Activated T-cell treated with anti-CD3 and anti-CD28 coated beads, Interleukin-2, amount 50 U/mL, for 24 hours (primary cell): ENCODE measurements around the gene ITPRIP.

ENCODE experiments used
- DNase-seq: peaks from one replicate; pipeline ENCODE4 v3.0.0-alpha.2; 2020
- H3K27ac Mint-ChIP-seq: 2 replicates; pipeline ENCODE4 v1.8.0; 2020; ENCODE audit warnings: mild to moderate bottlenecking, mixed read lengths
- H3K27me3 Mint-ChIP-seq: 2 replicates; pipeline ENCODE4 v1.8.0; 2020; ENCODE audit warnings: mixed read lengths
- H3K36me3 Mint-ChIP-seq: 2 replicates; pipeline ENCODE4 v1.8.0; 2020; ENCODE audit warnings: low read depth, mixed read lengths
- H3K4me1 Mint-ChIP-seq: 2 replicates; pipeline ENCODE4 v1.8.0; 2020; ENCODE audit warnings: low read depth, mixed read lengths
- H3K4me3 Mint-ChIP-seq: 2 replicates; pipeline ENCODE4 v1.8.0; 2020; ENCODE audit warnings: mild to moderate bottlenecking, moderate library complexity, mixed read lengths
- H3K9me3 Mint-ChIP-seq: 2 replicates; pipeline ENCODE4 v1.8.0; 2020; ENCODE audit warnings: mixed read lengths

The ITPRIP gene

DNA sequence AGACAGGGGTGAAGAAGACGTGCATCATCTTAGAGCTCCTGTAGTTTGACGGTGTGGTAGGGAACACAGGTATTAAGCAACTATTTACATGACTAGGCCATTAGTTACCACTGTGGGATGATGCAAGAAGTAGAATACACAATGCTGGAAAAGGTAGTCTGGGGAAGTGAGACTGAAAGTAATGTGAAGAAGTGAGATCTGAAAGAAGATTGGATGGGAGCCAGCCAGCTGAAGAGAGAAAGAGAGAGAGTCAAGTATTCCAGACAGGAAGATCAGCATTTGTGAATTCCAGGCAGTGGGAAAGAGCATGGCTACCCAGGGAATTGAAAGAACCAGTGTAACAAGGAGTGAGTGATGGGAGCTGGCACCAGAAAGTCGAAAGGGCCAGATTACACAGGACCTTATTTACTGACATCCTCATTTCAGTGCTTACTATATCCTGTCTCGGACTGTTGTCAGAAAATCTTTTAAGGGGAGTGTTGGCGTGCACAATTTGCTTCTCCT is 11.4 kb upstream of the ITPRIP start:
- Mint-ChIP-seq H3K27me3 (no peaks in the 10 kb centered on the region), H3K4me1 (peaks cover 12% of the 10 kb centered on the region), H3K36me3 (no peaks in the 10 kb centered on the region), H3K27ac (no peak overlapping the region), H3K9me3 (no peaks in the 10 kb centered on the region), H3K4me3 (no peak overlapping the region)
- DNase-seq = no peak

GRCh38 chr10:104348601-104349000 is 10.3 kb upstream of the ITPRIP start:
- Mint-ChIP-seq H3K27me3 (no peaks in the 10 kb centered on the region), H3K4me1 (peaks cover 12% of the 10 kb centered on the region), H3K9me3 (no peaks in the 10 kb centered on the region), H3K4me3 (no peak overlapping the region), H3K36me3 (no peaks in the 10 kb centered on the region), H3K27ac (no peak overlapping the region)
- DNase-seq = no peak

- Mint-ChIP-seq H3K4me3 (no peak overlapping the region), H3K27me3 (no peaks in the 10 kb centered on the region), H3K4me1 (peaks cover 12% of the 10 kb centered on the region), H3K9me3 (no peaks in the 10 kb centered on the region), H3K27ac (no peak overlapping the region), H3K36me3 (no peaks in the 10 kb centered on the region)
- no peak for DNase-seq
Observed at GRCh38 chr10:104347295-104348045, 9.2 kb upstream of the ITPRIP start.

DNA sequence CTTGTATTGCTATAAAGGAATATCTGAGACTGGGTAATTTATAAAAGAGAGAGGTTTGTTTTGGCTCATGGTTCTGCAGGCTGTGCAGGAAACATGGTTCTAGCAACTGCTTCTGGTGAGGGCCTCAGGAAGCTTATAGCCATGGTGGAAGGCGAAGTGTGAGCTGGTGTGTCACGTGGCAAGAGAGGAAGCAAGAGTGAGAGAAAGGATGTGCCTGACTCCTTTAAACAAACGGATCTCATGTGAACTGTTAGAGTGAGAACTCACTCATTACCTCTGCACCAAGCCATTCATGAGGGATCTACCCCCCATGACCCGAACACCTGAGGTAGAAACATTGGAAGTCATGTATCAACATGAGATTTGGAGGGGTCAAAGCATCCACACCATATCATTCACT is 7.7 kb upstream of the ITPRIP start:
- DNase-seq = no peak
- H3K4me1 Mint-ChIP-seq = peaks cover 12% of the 10 kb centered on the region
- H3K27ac Mint-ChIP-seq = peak overlapping the region; percentile 61
- H3K4me3 Mint-ChIP-seq = no peak overlapping the region
- H3K36me3 Mint-ChIP-seq = no peaks in the 10 kb centered on the region
- no peaks in the 10 kb centered on the region for H3K9me3 Mint-ChIP-seq
- no peaks in the 10 kb centered on the region for H3K27me3 Mint-ChIP-seq

GRCh38 chr10:104345515-104345914 is 7.2 kb upstream of the ITPRIP start:
- H3K27me3 Mint-ChIP-seq = no peaks in the 10 kb centered on the region
- peaks cover 12% of the 10 kb centered on the region for H3K4me1 Mint-ChIP-seq
- no peak for DNase-seq
- no peaks in the 10 kb centered on the region for H3K9me3 Mint-ChIP-seq
- no peak overlapping the region for H3K4me3 Mint-ChIP-seq
- H3K27ac Mint-ChIP-seq = no peak overlapping the region
- H3K36me3 Mint-ChIP-seq = no peaks in the 10 kb centered on the region

GRCh38 chr10:104344219-104344618 is 6.0 kb upstream of the ITPRIP start:
- Mint-ChIP-seq H3K4me3 (no peak overlapping the region), H3K4me1 (peaks cover 23% of the 10 kb centered on the region), H3K27ac (no peak overlapping the region), H3K27me3 (no peaks in the 10 kb centered on the region), H3K9me3 (no peaks in the 10 kb centered on the region), H3K36me3 (no peaks in the 10 kb centered on the region)
- no peak for DNase-seq

- Mint-ChIP-seq H3K27ac (no peak overlapping the region), H3K4me3 (no peak overlapping the region), H3K27me3 (no peaks in the 10 kb centered on the region), H3K9me3 (no peaks in the 10 kb centered on the region), H3K36me3 (peaks cover 4% of the 10 kb centered on the region), H3K4me1 (peaks cover 26% of the 10 kb centered on the region)
- DNase-seq = no peak
Observed at GRCh38 chr10:104342941-104343411, 4.7 kb upstream of the ITPRIP start.

GRCh38 chr10:104340641-104341040 is 2.4 kb upstream of the ITPRIP start:
- DNase-seq = no peak
- H3K27ac Mint-ChIP-seq = no peak overlapping the region
- no peaks in the 10 kb centered on the region for H3K9me3 Mint-ChIP-seq
- H3K4me1 Mint-ChIP-seq = peaks cover 28% of the 10 kb centered on the region
- no peaks in the 10 kb centered on the region for H3K27me3 Mint-ChIP-seq
- H3K4me3 Mint-ChIP-seq = no peak overlapping the region
- H3K36me3 Mint-ChIP-seq = peaks cover 16% of the 10 kb centered on the region

DNA sequence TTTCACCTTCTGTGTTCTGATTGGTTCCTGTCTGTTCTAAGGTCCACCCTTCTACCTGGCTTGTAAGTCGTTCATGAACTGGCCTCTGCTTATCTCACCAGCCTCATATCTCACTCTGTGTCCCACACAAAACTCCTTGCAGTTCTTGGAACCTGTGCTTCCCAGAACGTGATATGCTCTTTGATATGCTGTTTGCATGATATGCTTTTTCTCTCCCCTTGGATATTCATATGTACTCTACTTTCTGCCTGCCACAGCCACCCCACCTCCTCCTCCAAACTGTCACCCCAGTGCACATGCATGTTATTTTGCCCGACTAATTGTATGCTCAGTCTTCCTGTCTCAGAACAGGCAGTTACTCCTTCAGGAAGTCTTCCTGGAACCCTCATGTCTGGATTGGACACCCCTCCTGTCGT is 1.9 kb upstream of the ITPRIP start:
- H3K27ac Mint-ChIP-seq = peak overlapping the region; percentile 65
- H3K9me3 Mint-ChIP-seq = no peaks in the 10 kb centered on the region
- peak overlapping the region; percentile 87 for H3K4me3 Mint-ChIP-seq
- H3K27me3 Mint-ChIP-seq = no peaks in the 10 kb centered on the region
- DNase-seq = no peak
- peaks cover 21% of the 10 kb centered on the region for H3K36me3 Mint-ChIP-seq
- H3K4me1 Mint-ChIP-seq = peaks cover 30% of the 10 kb centered on the region

- Mint-ChIP-seq H3K4me3 (peak overlapping the region; percentile 87), H3K4me1 (peaks cover 35% of the 10 kb centered on the region), H3K9me3 (no peaks in the 10 kb centered on the region), H3K27ac (peak overlapping the region; percentile 99), H3K27me3 (no peaks in the 10 kb centered on the region), H3K36me3 (peaks cover 26% of the 10 kb centered on the region)
- DNase-seq = no peak
Observed at GRCh38 chr10:104339469-104340110, 1.3 kb upstream of the ITPRIP start.

GRCh38 chr10:104337521-104337984 is 712 bp downstream of the ITPRIP start:
- peaks cover 41% of the 10 kb centered on the region for H3K36me3 Mint-ChIP-seq
- no peaks in the 10 kb centered on the region for H3K27me3 Mint-ChIP-seq
- peaks cover 56% of the 10 kb centered on the region for H3K4me1 Mint-ChIP-seq
- H3K9me3 Mint-ChIP-seq = no peaks in the 10 kb centered on the region
- H3K4me3 Mint-ChIP-seq = peak overlapping the region; percentile 87
- H3K27ac Mint-ChIP-seq = peak overlapping the region; percentile 99
- no peak for DNase-seq

DNA sequence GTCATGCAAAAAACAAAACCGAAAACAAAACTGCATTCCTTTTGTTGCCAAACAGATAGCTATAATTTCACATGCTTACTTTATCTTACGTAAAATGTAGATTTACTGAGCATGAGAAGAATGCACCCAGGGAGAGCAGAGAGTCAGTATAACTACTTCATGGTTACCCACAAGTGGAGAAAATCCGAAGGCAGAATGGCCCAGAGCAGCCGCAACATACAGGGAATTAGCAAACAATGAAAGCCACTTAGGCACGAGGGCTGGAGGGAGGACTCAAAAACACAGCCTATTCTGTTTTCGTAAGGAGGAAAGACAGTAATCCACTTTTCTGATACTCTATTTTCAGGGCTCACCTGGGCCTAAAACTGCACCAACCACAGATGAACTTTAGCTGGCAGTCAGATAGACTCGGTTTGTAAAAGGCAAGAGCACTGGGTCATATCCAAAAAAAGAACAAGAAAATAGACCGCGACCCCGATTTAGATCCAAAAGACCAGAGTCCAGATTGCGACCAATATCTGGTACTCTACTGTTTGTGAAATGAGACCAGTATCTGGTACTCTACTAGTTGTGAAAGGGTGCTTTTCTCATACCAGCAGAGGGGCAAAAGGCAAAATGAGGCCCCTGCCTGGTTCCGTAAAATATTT is 1.3 kb downstream of the ITPRIP start:
- peak overlapping the region; percentile 99 for H3K27ac Mint-ChIP-seq
- peaks cover 42% of the 10 kb centered on the region for H3K36me3 Mint-ChIP-seq
- H3K9me3 Mint-ChIP-seq = no peaks in the 10 kb centered on the region
- DNase-seq = no peak
- H3K4me3 Mint-ChIP-seq = peak overlapping the region; percentile 87
- H3K27me3 Mint-ChIP-seq = no peaks in the 10 kb centered on the region
- peaks cover 62% of the 10 kb centered on the region for H3K4me1 Mint-ChIP-seq

- Mint-ChIP-seq H3K27ac (peak overlapping the region; percentile 99), H3K36me3 (peaks cover 57% of the 10 kb centered on the region), H3K27me3 (no peaks in the 10 kb centered on the region), H3K4me1 (peaks cover 77% of the 10 kb centered on the region), H3K4me3 (peak overlapping the region; percentile 87), H3K9me3 (no peaks in the 10 kb centered on the region)
- no peak for DNase-seq
Observed at GRCh38 chr10:104334965-104335650, 3.2 kb downstream of the ITPRIP start.

DNA sequence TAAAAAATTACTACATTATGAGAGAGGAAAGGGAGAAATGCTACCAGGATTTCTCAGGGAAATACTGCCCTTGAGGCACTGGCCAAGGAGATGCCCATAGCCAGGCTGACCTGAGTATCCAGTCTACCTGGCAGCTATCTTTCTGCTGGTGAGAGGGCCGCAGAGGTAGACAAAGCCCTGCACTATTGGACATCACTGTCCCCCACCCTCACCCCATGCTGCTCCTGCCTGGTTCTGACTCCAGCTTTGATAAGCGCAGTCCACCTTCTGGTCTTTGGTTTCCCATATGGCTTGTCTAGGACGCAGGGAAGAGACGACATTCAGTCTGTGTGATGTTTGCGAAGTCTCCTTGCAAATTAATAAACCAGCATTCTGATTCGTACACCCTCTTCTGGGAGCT is 3.7 kb downstream of the ITPRIP start:
- peaks cover 77% of the 10 kb centered on the region for H3K4me1 Mint-ChIP-seq
- H3K27ac Mint-ChIP-seq = peak overlapping the region; percentile 99
- no peaks in the 10 kb centered on the region for H3K27me3 Mint-ChIP-seq
- H3K4me3 Mint-ChIP-seq = peak overlapping the region; percentile 18
- DNase-seq = no peak
- no peaks in the 10 kb centered on the region for H3K9me3 Mint-ChIP-seq
- peaks cover 57% of the 10 kb centered on the region for H3K36me3 Mint-ChIP-seq
